Skeletal muscle cell (primary cell): ENCODE data around the gene OR8A1.

ENCODE experiments used
- DNase-seq: peaks from one replicate; pipeline ENCODE4 v3.0.0-alpha.2; 2010; ENCODE audit warnings: low read depth
- H3K4me3 ChIP-seq: 2 replicates; pipeline ENCODE4 v1.5.1; 2011; ENCODE audit warnings: low read depth, mild to moderate bottlenecking, control low read depth, low read length, moderate library complexity

The OR8A1 gene

GRCh38 chr11:124569697-124570096 is at the start of gene OR8A1:
Gene OR8A1, plus strand, starts transcription at chr11:124569997. Its CDS starts 123 bp downstream, at chr11:124570120.
- H3K4me3 ChIP-seq, result no peak within 1 kb of the TSS
- no peak for DNase-seq

GRCh38 chr11:124520550-124520854 is 49.3 kb upstream of the OR8A1 start:
- no peak overlapping the region for H3K4me3 ChIP-seq
- DNase-seq, result no peak

GRCh38 chr11:124533626-124534025 is 36.2 kb upstream of the OR8A1 start:
- no peak for DNase-seq
- no peak overlapping the region for H3K4me3 ChIP-seq

GRCh38 chr11:124534051-124534450 is 35.7 kb upstream of the OR8A1 start:
- DNase-seq, result no peak
- H3K4me3 ChIP-seq, result no peak overlapping the region

- H3K4me3 ChIP-seq, result no peak overlapping the region
- DNase-seq, result peak; percentile 36
Measured at GRCh38 chr11:124535552-124536232, 34.1 kb upstream of the OR8A1 start.

- peak; percentile 40 for DNase-seq
- H3K4me3 ChIP-seq, result no peak overlapping the region
Measured at GRCh38 chr11:124536520-124536919, 33.3 kb upstream of the OR8A1 start.

- DNase-seq, result peak; percentile 83
- H3K4me3 ChIP-seq, result no peak overlapping the region
Measured at GRCh38 chr11:124538019-124538418, 31.8 kb upstream of the OR8A1 start.

- DNase-seq, result no peak
- no peak overlapping the region for H3K4me3 ChIP-seq
Measured at GRCh38 chr11:124541204-124541603, 28.6 kb upstream of the OR8A1 start.

GRCh38 chr11:124543145-124543544 is 26.7 kb upstream of the OR8A1 start:
- DNase-seq, result no peak
- H3K4me3 ChIP-seq, result no peak overlapping the region

- no peak for DNase-seq
- no peak within 1 kb of the TSS for H3K4me3 ChIP-seq
Measured at GRCh38 chr11:124543554-124543953, 26.2 kb upstream of the OR8A1 start, which contains the start of gene OR8B12. Gene OR8B12, minus strand, starts transcription at chr11:124543654. Its CDS starts 0 bp downstream, at chr11:124543654.

GRCh38 chr11:124551189-124551588 is 18.6 kb upstream of the OR8A1 start:
- DNase-seq, result no peak

GRCh38 chr11:124551987-124552386 is 17.8 kb upstream of the OR8A1 start:
- DNase-seq, result no peak
- H3K4me3 ChIP-seq, result no peak overlapping the region

More at GRCh38 chr11:124551189-124551588, 18.6 kb upstream of the OR8A1 start:
- no peak overlapping the region for H3K4me3 ChIP-seq

GRCh38 chr11:124556828-124557227 is 13.0 kb upstream of the OR8A1 start:
- H3K4me3 ChIP-seq, result no peak overlapping the region
- no peak for DNase-seq

GRCh38 chr11:124570160-124570559 is 363 bp downstream of the OR8A1 start:
- no peak overlapping the region for H3K4me3 ChIP-seq
- no peak for DNase-seq

GRCh38 chr11:124577716-124578427 is 8.1 kb downstream of the OR8A1 start:
- no peak for DNase-seq
- no peak overlapping the region for H3K4me3 ChIP-seq

GRCh38 chr11:124578761-124579160 is 9.0 kb downstream of the OR8A1 start:
- DNase-seq, result no peak
- no peak overlapping the region for H3K4me3 ChIP-seq

GRCh38 chr11:124581817-124582216 is 12.0 kb downstream of the OR8A1 start:
- no peak for DNase-seq

GRCh38 chr11:124582565-124582964 is 12.8 kb downstream of the OR8A1 start:
- H3K4me3 ChIP-seq, result no peak overlapping the region
- no peak for DNase-seq

More at GRCh38 chr11:124581817-124582216, 12.0 kb downstream of the OR8A1 start:
- no peak overlapping the region for H3K4me3 ChIP-seq

GRCh38 chr11:124583781-124584180 is 14.0 kb downstream of the OR8A1 start:
- H3K4me3 ChIP-seq, result no peak overlapping the region
- DNase-seq, result no peak

- no peak overlapping the region for H3K4me3 ChIP-seq
Measured at GRCh38 chr11:124584681-124585372, 15.0 kb downstream of the OR8A1 start.

More at GRCh38 chr11:124584681-124585372, 15.0 kb downstream of the OR8A1 start:
- no peak for DNase-seq
